ENCODE measurements around the gene RPL7L1. TPM values are rescaled to one million over a fixed set of nuclear protein-coding genes. Genes with fewer than 3 reads are reported as not detected.

Gene RPL7L1
- total and polyA plus RNA-seq, 2 of the 13 experiments (the other 11 are each of a cell fraction or from before 2014, with no cell fraction given): 51.6 to 179 TPM

- TF ChIP-seq ZNF431 (CRISPR knock-in tag; IDR thresholded peaks at IDR 0.05; ENCODE audit: borderline replicate concordance, low read depth): no peak
- TF ChIP-seq HDAC1 (CRISPR knock-in tag; IDR thresholded peaks at IDR 0.05): peak; percentile 31; the same call in 1 of the 2 replicates
- peak; percentile 45; the same call in 1 of the 2 replicates for TF ChIP-seq THAP9 (CRISPR knock-in tag; IDR thresholded peaks at IDR 0.05; ENCODE audit: borderline replicate concordance)
- TF ChIP-seq ZNF225 (CRISPR knock-in tag; IDR thresholded peaks at IDR 0.05): peak; percentile 25; the same call in 1 of the 2 replicates
- 0 out of 2 replicates have a peak, but pooled peaks have one; percentile 15 for TF ChIP-seq ZBTB4 (CRISPR knock-in tag; IDR thresholded peaks at IDR 0.05; ENCODE audit: borderline replicate concordance)
- 0 out of 2 replicates have a peak, but pooled peaks have one; percentile 40 for TF ChIP-seq GLI4 (CRISPR knock-in tag; IDR thresholded peaks at IDR 0.05; ENCODE audit: borderline replicate concordance)
- TF ChIP-seq SP4 (CRISPR knock-in tag; IDR thresholded peaks at IDR 0.05): peak; percentile 30; the same call in 1 of the 2 replicates
- 0 out of 2 replicates have a peak, but pooled peaks have one; percentile 19 for TF ChIP-seq KLF15 (CRISPR knock-in tag; IDR thresholded peaks at IDR 0.05; ENCODE audit: borderline replicate concordance)
- TF ChIP-seq YEATS4 (CRISPR knock-in tag; IDR thresholded peaks at IDR 0.05; ENCODE audit: borderline replicate concordance): 0 out of 2 replicates have a peak, but pooled peaks have one; percentile 38
- no peak for TF ChIP-seq MTF2 (CRISPR knock-in tag; IDR thresholded peaks at IDR 0.05; ENCODE audit: borderline replicate concordance)
- no peak for TF ChIP-seq SYNCRIP (IDR thresholded peaks at IDR 0.05; ENCODE audit: insufficient read depth, low read depth, low read length)
- TF ChIP-seq MAFK (conservative IDR thresholded peaks at IDR 0.05 in 1 of 2, IDR thresholded peaks at IDR 0.05 in 1 of 2; ENCODE audit: low read length in 2 of 2): no peak
- 0 out of 2 replicates have a peak, but pooled peaks have one; percentile 59 for TF ChIP-seq LBX2 (CRISPR knock-in tag; IDR thresholded peaks at IDR 0.05; ENCODE audit: borderline replicate concordance)
- TF ChIP-seq KLF6 (CRISPR knock-in tag; IDR thresholded peaks at IDR 0.05): no peak
- TF ChIP-seq TCF7L2 (IDR thresholded peaks at IDR 0.05; ENCODE audit: low read depth, low read length): no peak
- peak; percentile 44; the same call in 1 of the 2 replicates for TF ChIP-seq MED1 (CRISPR knock-in tag; IDR thresholded peaks at IDR 0.05)
- TF ChIP-seq NCOR1 (IDR thresholded peaks at IDR 0.05; ENCODE audit: borderline replicate concordance, low read length): no peak
- no peak for TF ChIP-seq GATAD1 (CRISPR knock-in tag; IDR thresholded peaks at IDR 0.05)
- TF ChIP-seq ZNF280B (CRISPR knock-in tag; IDR thresholded peaks at IDR 0.05; ENCODE audit: borderline replicate concordance): peak; percentile 47; the same call in 1 of the 2 replicates
Observed at GRCh38 chr6:42911171-42912021, 32.0 kb downstream of the RPL7L1 start (continued).
